ENCODE results near the gene FARP2. TPM values are rescaled to one million over a fixed set of nuclear protein-coding genes. Genes with fewer than 3 reads are reported as not detected.

Gene FARP2
- total and polyA plus RNA-seq, 2 of the 13 experiments (the other 11 are each of a cell fraction or from before 2014, with no cell fraction given), result 28.0 to 45.4 TPM

DNA sequence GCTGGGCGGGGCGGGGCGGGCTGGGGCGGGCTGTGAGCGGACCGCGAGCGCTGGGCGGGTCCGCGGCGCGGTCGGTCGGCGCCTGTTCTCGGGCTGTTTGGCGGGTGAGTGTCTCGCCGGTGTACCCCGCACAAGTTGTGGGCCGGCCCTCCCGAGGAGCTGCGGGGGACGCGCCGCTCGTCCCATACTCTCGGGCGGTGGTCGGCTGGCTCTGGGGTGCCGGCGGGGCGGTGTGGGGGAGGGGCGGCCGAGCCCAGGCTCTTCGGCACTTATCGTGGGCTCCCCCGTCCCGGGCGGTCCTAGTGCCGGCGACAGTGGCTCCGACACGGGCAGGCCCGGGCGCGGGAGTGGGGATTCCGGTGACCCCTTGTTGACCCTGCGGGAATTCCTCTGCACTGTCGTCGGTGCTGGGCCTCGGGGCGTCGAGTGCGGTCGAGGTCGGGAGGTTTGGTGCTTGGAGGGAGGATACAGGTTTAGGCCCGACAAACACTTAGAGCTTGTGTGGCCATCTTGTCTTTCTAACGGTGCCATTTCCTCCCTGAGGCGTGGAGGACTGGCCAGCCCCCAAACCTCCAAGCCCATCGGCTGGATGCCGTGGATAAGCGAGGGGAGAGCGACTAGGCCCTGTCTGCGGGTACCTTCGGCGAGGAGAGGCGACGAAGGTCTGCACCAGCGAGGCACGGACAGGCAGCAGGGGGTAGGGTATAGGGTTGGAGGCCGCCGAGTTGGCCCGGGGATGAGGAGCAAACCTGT lies 40.0 kb upstream of the FARP2 start, which contains the start of gene SEPTIN2 (continued):
- TF ChIP-seq JUN (CRISPR knock-in tag; IDR thresholded peaks at IDR 0.05), result no peak
- TF ChIP-seq ZNF296 (CRISPR knock-in tag; conservative IDR thresholded peaks at IDR 0.05), result peak; percentile 97
- no peak for TF ChIP-seq HCFC1 (IDR thresholded peaks at IDR 0.05; ENCODE audit: low read depth, low read length)
- TF ChIP-seq ZKSCAN1 (IDR thresholded peaks at IDR 0.05; ENCODE audit: low read length), result no peak
- peak; percentile 87 for TF ChIP-seq RARA (CRISPR knock-in tag; IDR thresholded peaks at IDR 0.05)
- TF ChIP-seq, protein P1, sequence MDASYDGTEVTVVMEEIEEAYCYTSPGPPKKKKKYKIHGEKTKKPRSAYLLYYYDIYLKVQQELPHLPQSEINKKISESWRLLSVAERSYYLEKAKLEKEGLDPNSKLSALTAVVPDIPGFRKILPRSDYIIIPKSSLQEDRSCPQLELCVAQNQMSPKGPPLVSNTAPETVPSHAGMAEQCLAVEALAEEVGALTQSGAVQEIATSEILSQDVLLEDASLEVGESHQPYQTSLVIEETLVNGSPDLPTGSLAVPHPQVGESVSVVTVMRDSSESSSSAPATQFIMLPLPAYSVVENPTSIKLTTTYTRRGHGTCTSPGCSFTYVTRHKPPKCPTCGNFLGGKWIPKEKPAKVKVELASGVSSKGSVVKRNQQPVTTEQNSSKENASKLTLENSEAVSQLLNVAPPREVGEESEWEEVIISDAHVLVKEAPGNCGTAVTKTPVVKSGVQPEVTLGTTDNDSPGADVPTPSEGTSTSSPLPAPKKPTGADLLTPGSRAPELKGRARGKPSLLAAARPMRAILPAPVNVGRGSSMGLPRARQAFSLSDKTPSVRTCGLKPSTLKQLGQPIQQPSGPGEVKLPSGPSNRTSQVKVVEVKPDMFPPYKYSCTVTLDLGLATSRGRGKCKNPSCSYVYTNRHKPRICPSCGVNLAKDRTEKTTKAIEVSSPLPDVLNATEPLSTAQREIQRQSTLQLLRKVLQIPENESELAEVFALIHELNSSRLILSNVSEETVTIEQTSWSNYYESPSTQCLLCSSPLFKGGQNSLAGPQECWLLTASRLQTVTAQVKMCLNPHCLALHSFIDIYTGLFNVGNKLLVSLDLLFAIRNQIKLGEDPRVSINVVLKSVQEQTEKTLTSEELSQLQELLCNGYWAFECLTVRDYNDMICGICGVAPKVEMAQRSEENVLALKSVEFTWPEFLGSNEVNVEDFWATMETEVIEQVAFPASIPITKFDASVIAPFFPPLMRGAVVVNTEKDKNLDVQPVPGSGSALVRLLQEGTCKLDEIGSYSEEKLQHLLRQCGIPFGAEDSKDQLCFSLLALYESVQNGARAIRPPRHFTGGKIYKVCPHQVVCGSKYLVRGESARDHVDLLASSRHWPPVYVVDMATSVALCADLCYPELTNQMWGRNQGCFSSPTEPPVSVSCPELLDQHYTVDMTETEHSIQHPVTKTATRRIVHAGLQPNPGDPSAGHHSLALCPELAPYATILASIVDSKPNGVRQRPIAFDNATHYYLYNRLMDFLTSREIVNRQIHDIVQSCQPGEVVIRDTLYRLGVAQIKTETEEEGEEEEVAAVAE (CRISPR knock-in tag; IDR thresholded peaks at IDR 0.05; ENCODE audit: borderline replicate concordance), result no peak
- TF ChIP-seq YEATS2 (CRISPR knock-in tag; IDR thresholded peaks at IDR 0.05; ENCODE audit: borderline replicate concordance), result peak; percentile 34; the same call in 1 of the 2 replicates
- no peak for TF ChIP-seq HNF1A (IDR thresholded peaks at IDR 0.05; ENCODE audit: low read depth)
- TF ChIP-seq HNF1A (CRISPR knock-in tag; IDR thresholded peaks at IDR 0.05; ENCODE audit: borderline replicate concordance), result peak; percentile 49
- peak; percentile 86; the same call in 1 of the 2 replicates for TF ChIP-seq MLLT10 (CRISPR knock-in tag; IDR thresholded peaks at IDR 0.05)
- TF ChIP-seq ERF (CRISPR knock-in tag; IDR thresholded peaks at IDR 0.05), result peak; percentile 24; the same call in 1 of the 2 replicates
- TF ChIP-seq KMT2A (CRISPR knock-in tag; IDR thresholded peaks at IDR 0.05), result peak; percentile 89
- TF ChIP-seq, protein P2, sequence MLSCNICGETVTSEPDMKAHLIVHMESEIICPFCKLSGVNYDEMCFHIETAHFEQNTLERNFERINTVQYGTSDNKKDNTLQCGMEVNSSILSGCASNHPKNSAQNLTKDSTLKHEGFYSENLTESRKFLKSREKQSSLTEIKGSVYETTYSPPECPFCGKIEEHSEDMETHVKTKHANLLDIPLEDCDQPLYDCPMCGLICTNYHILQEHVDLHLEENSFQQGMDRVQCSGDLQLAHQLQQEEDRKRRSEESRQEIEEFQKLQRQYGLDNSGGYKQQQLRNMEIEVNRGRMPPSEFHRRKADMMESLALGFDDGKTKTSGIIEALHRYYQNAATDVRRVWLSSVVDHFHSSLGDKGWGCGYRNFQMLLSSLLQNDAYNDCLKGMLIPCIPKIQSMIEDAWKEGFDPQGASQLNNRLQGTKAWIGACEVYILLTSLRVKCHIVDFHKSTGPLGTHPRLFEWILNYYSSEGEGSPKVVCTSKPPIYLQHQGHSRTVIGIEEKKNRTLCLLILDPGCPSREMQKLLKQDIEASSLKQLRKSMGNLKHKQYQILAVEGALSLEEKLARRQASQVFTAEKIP (CRISPR knock-in tag; IDR thresholded peaks at IDR 0.05; ENCODE audit: borderline replicate concordance), result no peak
- 0 out of 2 replicates have a peak, but pooled peaks have one; percentile 35 for TF ChIP-seq TFDP2 (CRISPR knock-in tag; IDR thresholded peaks at IDR 0.05)
- peak; percentile 72 for TF ChIP-seq ZBTB43 (CRISPR knock-in tag; conservative IDR thresholded peaks at IDR 0.05)
- TF ChIP-seq GLI4 (CRISPR knock-in tag; IDR thresholded peaks at IDR 0.05; ENCODE audit: borderline replicate concordance), result peak; percentile 95

Data from HepG2 (cell line).